Activated naive CD8-positive, alpha-beta T cell treated with anti-CD3 and anti-CD28 coated beads, Interleukin-2, amount 50 U/mL, for 16 hours (primary cell): ENCODE measurements around the gene TRIP10.
"Not testable (repeated sequence)": the region's sequence is repeated elsewhere in the genome, so short reads cannot be mapped to it uniquely, and the experiment has no call there.

ENCODE experiments used
- DNase-seq: peaks from one replicate; pipeline ENCODE4 v3.0.0-alpha.2; 2020; ENCODE audit warnings: low read depth, low spot score

Gene TRIP10

GRCh38 chr19:6768236-6768785 is 28.8 kb downstream of the TRIP10 start:
- DNase-seq: no peak

GRCh38 chr19:6769006-6769619 is 29.6 kb downstream of the TRIP10 start:
- DNase-seq: no peak

GRCh38 chr19:6771648-6772027 is 32.2 kb downstream of the TRIP10 start:
- not testable (repeated sequence) for DNase-seq

GRCh38 chr19:6772028-6772865 is 32.8 kb downstream of the TRIP10 start, which contains the start of gene VAV1:
TSS of gene VAV1 (plus strand) at chr19:6772708. CDS start at chr19:6772808, 100 bp downstream.
- peak; percentile 47 for DNase-seq

GRCh38 chr19:6772866-6773322 is 33.4 kb downstream of the TRIP10 start:
- DNase-seq: no peak

GRCh38 chr19:6773323-6773931 is 33.9 kb downstream of the TRIP10 start:
- no peak for DNase-seq

- DNase-seq: no peak
These were observed 35.6 kb downstream of the TRIP10 start for GRCh38 chr19:6774821-6775707.

- not testable (repeated sequence) for DNase-seq
These were observed 36.6 kb downstream of the TRIP10 start for GRCh38 chr19:6776045-6776444.

- DNase-seq: no peak
These were observed 37.5 kb downstream of the TRIP10 start for GRCh38 chr19:6776999-6777398.

GRCh38 chr19:6777434-6777833 is 38.0 kb downstream of the TRIP10 start:
- no peak for DNase-seq

GRCh38 chr19:6778386-6778785 is 38.9 kb downstream of the TRIP10 start:
- DNase-seq: no peak

GRCh38 chr19:6779206-6779605 is 39.7 kb downstream of the TRIP10 start:
- DNase-seq: no peak

GRCh38 chr19:6787393-6787792 is 47.9 kb downstream of the TRIP10 start:
- no peak for DNase-seq

GRCh38 chr19:6788896-6789295 is 49.4 kb downstream of the TRIP10 start:
- DNase-seq: no peak

GRCh38 chr19:6790194-6791128 is 51.0 kb downstream of the TRIP10 start:
- DNase-seq: no peak

- DNase-seq: no peak
These were observed 51.8 kb downstream of the TRIP10 start for GRCh38 chr19:6791237-6791636.

- DNase-seq: no peak
These were observed 53.9 kb downstream of the TRIP10 start for GRCh38 chr19:6793411-6793810.

GRCh38 chr19:6793973-6794372 is 54.5 kb downstream of the TRIP10 start:
- no peak for DNase-seq

GRCh38 chr19:6794686-6795431 is 55.4 kb downstream of the TRIP10 start:
- no peak for DNase-seq
